GM21737 (cell line): ENCODE results near the gene COL5A3.

Experiments
- ATAC-seq: cut with Tn5 transposase; IDR thresholded peaks from one replicate; pipeline ENCODE4 v1.9.1; 2021; ENCODE audit warnings: mild to moderate bottlenecking, moderate library complexity; ENCODE audit not compliant: unreplicated experiment

The COL5A3 gene

GRCh38 chr19:10011974-10012373 is 1.7 kb upstream of the COL5A3 start:
- no peak for ATAC-seq

DNA sequence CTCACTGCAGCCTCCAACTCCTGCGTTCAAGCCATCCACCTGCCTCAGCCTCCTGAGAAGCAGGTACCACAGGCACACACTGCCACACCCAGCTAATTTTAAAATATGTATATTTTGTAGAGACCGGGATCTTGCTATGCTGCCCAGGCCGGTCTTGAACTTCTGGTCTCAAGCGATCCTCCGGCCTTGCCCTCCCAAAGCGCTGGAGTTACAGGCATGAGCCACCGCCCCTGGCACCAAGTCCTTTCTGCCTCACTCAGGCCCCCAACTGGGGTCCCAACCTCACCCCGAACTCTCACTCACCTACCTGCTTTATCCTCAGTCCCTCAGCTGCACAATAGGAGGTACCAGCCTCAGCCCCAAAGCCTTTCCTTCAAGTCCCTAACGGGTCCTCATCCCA is 635 bp upstream of the COL5A3 start:
- no peak for ATAC-seq

DNA sequence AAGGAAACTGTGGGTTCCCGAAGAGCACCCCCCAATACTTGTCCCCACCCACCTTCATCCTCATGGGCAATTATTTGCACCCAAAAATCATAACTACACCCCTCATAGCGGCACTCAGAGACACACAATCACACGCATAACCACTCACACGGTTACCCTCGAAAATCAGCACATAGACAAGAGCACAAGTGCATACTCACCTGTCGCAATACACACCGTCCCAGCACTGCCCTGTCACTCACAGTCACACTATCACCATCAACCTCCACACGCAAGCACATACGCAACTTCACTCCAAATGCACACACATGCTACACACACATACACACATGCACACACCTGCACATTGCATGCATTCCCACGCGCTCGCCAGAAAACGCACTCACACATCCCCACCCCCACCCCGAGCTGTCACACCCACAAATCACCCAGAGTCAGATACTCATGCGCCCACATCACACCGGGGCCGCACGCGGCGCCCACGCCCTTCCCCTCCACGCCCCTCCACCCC is 535 bp downstream of the COL5A3 start:
- ATAC-seq, result no peak

- no peak for ATAC-seq
Measured at GRCh38 chr19:10008184-10008765, 2.0 kb downstream of the COL5A3 start.

DNA sequence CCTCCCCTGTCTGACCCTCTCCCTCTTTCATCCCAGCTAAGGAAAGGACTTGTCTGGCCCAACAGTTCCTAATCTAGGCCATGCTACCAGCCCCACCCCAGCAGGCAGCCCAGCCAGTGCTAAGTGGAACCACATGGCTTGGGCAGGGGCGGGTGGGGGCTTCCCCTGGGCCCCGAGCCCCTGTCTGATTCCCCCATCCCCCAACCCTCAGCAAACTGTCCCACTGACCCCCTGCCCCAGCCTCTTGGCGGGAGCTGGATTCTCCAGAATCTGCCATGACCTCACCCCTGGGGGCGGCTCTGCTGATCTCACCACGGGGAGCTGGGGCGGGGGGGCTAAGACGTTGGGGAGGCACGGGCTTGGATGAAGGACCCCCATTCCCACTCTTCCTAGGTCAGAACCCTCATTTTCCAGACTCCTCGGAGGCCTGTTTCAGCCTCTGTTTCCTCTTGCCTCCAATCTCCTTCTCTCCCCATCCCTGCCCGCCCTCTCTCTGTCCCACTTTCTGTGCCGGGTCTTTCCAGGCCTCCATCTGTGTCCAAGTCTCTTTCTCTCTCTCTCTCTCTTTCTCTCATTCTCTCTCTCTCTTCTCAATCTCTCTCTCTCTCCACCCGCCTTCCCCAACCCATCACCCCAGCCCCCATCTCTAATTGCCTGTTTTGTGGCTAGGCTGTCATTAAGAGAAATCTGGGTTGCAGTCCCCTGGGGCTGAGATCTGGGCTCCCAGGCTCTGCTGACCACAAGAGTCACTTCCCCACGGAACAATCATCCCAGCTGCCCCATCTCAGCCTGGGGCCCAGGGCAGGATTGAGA is 2.7 kb downstream of the COL5A3 start:
- ATAC-seq, result no peak

GRCh38 chr19:10006752-10007323 is 3.5 kb downstream of the COL5A3 start:
- ATAC-seq, result no peak

- no peak for ATAC-seq
Measured at GRCh38 chr19:10006335-10006708, 4.0 kb downstream of the COL5A3 start.

GRCh38 chr19:10005632-10006334 is 4.5 kb downstream of the COL5A3 start:
- ATAC-seq, result no peak

DNA sequence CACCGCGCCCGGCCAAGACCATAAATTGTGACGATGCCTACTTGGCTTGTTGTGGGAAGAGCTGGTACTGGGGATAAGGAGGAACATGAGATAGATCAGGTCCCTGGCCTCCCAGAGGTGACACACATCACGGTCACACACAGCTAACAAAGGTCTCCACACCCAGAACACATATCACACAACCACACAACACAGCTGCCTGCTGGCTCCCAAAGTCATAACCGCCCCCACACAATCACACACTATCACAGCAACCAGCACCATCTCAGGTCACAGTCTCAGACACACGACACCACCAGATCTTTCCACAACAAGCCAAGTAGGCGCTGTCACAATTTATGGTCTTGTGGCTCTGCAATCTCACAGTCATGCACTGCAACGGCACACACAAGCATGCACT is 5.7 kb downstream of the COL5A3 start:
- no peak for ATAC-seq

DNA sequence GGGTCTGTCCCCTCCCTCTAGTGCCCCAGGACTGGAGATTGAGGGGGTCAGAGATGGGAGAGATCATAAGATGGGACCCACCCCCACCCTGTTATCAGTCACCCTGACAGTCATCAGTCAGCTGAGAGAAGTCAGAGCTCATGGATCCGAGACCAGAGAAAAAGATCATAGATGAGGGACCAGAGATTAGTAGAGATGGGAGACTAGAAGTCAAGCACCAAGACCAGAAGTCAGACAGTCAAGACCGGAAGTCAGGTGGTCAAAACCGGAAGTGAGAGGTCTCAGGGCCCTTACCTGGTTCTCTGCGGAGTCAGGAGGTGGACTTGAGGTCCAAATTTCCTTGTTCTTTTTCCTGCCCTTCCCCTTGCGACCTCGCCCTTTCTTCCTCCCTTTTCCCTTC is 7.0 kb downstream of the COL5A3 start:
- no peak for ATAC-seq

DNA sequence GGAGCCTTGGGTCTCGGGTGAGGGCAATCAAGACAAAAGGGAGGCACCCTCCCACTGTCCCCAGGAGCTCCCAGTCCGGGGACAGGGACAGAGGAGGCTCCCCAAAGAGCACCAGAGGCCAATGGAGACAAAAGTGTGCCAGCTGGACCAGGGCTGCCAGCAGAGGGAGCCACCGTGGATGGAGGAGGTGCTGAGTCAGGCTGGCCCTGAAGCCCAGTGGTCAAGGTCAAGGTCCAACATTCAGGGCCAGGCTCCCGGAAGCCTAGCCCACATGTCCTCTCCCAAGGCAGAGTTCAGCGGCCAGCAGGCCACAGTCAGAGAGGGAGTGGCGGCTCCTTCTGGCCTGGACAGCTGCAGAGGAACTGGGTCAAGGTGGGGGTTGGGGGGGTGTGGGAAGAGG is 8.4 kb downstream of the COL5A3 start:
- ATAC-seq, result no peak

- no peak for ATAC-seq
Measured at GRCh38 chr19:10000171-10000826, 10.0 kb downstream of the COL5A3 start.

- no peak for ATAC-seq
Measured at GRCh38 chr19:9996541-9996940, 13.8 kb downstream of the COL5A3 start.

- ATAC-seq, result no peak
Measured at GRCh38 chr19:9995999-9996398, 14.3 kb downstream of the COL5A3 start.

DNA sequence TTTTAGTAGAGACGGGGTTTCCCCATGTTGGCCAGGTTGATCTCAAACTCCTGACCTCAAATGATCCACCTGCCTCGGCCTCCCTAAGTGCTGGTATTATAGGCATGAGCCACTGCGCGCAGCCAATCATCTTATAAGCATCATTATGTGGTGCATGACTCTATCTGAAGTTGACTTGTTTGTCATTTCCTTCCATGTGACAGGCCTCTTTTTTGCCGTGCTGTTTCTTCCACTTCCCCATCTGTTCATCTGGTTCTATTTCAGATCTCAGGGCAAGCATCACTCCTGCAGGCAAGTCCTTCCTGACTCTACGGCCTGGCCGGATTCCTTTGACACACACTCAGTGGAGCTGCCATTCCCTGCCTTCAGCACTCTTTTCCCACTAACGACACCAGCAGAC is 15.2 kb downstream of the COL5A3 start:
- no peak for ATAC-seq

GRCh38 chr19:9991425-9992191 is 18.7 kb downstream of the COL5A3 start:
- no peak for ATAC-seq

DNA sequence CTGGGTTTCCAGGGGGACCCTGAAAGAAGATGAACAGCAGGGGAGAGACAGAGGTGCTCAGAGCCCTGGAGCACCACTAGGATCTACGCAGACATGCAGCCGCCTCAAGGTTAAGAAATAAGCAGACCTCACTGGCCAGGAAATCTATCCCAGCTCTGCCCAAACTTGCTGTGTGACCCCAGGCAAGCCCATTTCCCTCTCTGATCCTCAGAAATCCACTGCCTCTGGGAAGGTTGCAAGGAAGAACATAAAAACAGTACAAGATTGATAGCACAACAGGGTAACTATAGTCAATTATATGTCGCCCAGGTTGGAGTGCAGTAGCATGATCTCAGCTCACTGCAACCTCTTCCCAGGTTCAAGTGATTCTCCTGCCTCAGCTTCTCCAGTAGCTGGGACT is 20.8 kb downstream of the COL5A3 start:
- no peak for ATAC-seq

DNA sequence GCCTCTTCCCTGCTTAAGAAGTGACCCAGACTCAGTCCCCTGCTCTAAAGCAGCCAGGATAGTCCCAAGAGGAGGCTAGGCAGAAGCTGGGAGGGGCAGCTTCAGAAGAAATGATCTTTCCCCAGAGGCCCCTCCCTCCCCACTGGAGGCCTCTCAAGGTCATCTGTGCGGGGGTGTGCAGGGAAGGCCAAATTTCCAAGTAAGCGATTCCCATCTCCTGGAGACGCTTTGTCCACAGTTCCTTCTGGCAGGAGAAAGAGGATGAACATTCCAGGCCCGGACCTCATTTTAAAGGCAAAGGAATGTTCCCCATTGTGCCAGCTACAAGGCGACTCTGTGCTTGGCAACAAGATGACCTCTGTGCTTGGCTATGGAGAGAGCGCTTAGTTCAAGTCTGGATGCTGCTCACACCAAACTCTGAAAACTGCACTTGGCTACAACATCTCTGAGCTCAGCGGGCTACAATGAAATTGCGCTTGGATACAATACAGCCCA is 23.5 kb downstream of the COL5A3 start:
- no peak for ATAC-seq

GRCh38 chr19:9981406-9982260 is 28.7 kb downstream of the COL5A3 start:
- ATAC-seq, result no peak
